ENCODE data around the gene SPIN2B.

DNA sequence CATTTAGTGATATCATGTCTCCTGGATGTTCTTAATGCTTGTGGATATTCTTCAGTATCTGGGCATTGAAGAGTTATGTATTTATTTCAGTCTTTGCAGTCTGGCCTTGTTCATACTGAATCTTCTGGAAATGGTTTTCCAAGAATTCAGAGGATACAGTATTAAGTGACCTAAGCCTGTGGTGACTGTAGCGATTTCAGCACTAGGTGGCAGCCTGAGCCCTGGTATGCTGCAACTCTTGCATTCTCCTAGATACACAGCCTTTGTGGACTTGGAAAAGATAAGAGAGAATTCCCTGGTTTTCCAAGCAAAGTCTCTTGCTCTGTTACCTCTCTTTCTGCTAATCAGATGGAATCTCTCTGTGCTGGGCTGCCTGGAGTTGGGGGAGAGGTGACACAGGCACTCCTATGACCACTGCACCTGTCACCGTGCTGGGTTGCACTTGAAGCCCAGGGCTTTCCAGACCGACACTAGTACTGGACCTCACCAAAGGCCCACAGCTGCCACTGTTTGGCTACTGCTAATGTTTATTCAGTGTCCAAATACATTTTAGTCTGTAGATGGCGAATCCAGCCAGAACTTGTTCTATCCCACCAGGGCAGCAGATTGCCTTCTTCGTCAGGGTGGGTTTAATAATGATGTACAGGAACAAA is 35.2 kb upstream of the SPIN2B start:
- TF ChIP-seq, protein P1, sequence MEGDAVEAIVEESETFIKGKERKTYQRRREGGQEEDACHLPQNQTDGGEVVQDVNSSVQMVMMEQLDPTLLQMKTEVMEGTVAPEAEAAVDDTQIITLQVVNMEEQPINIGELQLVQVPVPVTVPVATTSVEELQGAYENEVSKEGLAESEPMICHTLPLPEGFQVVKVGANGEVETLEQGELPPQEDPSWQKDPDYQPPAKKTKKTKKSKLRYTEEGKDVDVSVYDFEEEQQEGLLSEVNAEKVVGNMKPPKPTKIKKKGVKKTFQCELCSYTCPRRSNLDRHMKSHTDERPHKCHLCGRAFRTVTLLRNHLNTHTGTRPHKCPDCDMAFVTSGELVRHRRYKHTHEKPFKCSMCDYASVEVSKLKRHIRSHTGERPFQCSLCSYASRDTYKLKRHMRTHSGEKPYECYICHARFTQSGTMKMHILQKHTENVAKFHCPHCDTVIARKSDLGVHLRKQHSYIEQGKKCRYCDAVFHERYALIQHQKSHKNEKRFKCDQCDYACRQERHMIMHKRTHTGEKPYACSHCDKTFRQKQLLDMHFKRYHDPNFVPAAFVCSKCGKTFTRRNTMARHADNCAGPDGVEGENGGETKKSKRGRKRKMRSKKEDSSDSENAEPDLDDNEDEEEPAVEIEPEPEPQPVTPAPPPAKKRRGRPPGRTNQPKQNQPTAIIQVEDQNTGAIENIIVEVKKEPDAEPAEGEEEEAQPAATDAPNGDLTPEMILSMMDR (conservative IDR thresholded peaks at IDR 0.05 in 1 of 2, IDR thresholded peaks at IDR 0.05 in 1 of 2; ENCODE audit: low read depth in 1 of 2, low read length in 2 of 2) = peak; percentile 25 to 28
- no peak for TF ChIP-seq EZH2 (IDR thresholded peaks at IDR 0.05; ENCODE audit: low read length, missing control alignments)
